HepG2 (cell line): ENCODE data around the gene IL1R1. TPM values are rescaled to one million over a fixed set of nuclear protein-coding genes. Genes with fewer than 3 reads are reported as not detected.

Experiments
- ATAC-seq: fragments of 200-7000 bp; cut with Tn5 transposase; 3 replicates; pipeline ENCODE4 v1.9.1; 2020; ENCODE audit warnings: mild to moderate bottlenecking, moderate library complexity
- BruUV-seq: library from RNA; stranded (reverse); fragments of 400-500 nt; replicated peaks from 2 replicates; lab custom pipeline; 2021; lab: Mats Ljungman, UMichigan
- CTCF ChIA-PET: fragments of 300-600 bp; formaldehyde crosslinking; extraction: SDS; loops from one replicate; lab custom pipeline; 2021; ENCODE audit warnings: low total read pairs, inconsistent platforms, low intra/inter-chr PET ratio; lab: Yijun Ruan, JAX
- POLR2A ChIA-PET: fragments of 350-600 bp; sonication (Branson Sonifier 250); formaldehyde crosslinking; loops from one replicate; lab custom pipeline; 2020; ENCODE audit warnings: antibody characterized with exemption, inconsistent platforms; lab: Yijun Ruan, JAX
- DNase-seq: peaks from one replicate; pipeline ENCODE4 v3.0.0-alpha.2; 2015; ENCODE audit warnings: low spot score
- FAIRE-seq: peaks from 3 replicates; lab custom pipeline; 2011; peaks lifted over from hg19 to GRCh38; lab: Jason Lieb, UNC
- H2AFZ ChIP-seq: one replicate; pipeline ENCODE4 v1.6.1; 2011; ENCODE audit warnings: low read length, inconsistent platforms
- H3K27ac ChIP-seq: fragments of 300-600 bp; 3 replicates; pipeline ENCODE4 v1.8.0; 2011; ENCODE audit warnings: mixed run types, mild to moderate bottlenecking, mixed read lengths, low read length, inconsistent platforms; ENCODE audit not compliant: insufficient read depth; ENCODE audit errors: extremely low read length
- H3K27me3 ChIP-seq, 2 experiments: fragments of 200-600 bp in 1 of 2; 2 replicates in 1 of 2; 3 replicates in 1 of 2; pipeline versions ENCODE4 v1.6.0 to v1.8.0; 2011; ENCODE audit warnings: low read length in 2 of 2, mild to moderate bottlenecking in 2 of 2, moderate library complexity in 2 of 2, inconsistent platforms in 1 of 2; ENCODE audit not compliant: insufficient read depth in 2 of 2, control insufficient read depth in 1 of 2
- H3K36me3 ChIP-seq, 2 experiments: fragments of 200-600 bp in 1 of 2; replicated peaks in 1 of 2; 2 replicates in 1 of 2; 3 replicates in 1 of 2; pipeline versions ENCODE4 v1.5.1 to v1.8.0; 2011; ENCODE audit warnings: low read length in 2 of 2, inconsistent platforms in 1 of 2; ENCODE audit not compliant: insufficient read depth in 2 of 2, control insufficient read depth in 1 of 2
- H3K4me1 ChIP-seq: 2 replicates; pipeline ENCODE4 v1.5.1; 2012; ENCODE audit warnings: low read length, inconsistent platforms; ENCODE audit not compliant: insufficient read depth
- H3K4me2 ChIP-seq: 2 replicates; pipeline ENCODE4 v1.6.0; 2011; ENCODE audit warnings: low read depth, low read length, inconsistent platforms
- H3K4me3 ChIP-seq, 3 experiments: fragments of 200-600 bp in 1 of 3; sonication (generic), shearing (Covaris generic) in 1 of 3; replicated peaks in 1 of 3; 2 replicates each; pipeline ENCODE4 v1.5.1; 2011 to 2016; ENCODE audit warnings: low read length in 3 of 3, inconsistent platforms in 2 of 3, low read depth in 2 of 3, mild to moderate bottlenecking in 2 of 3, control low read depth in 1 of 3, mixed read lengths in 1 of 3; ENCODE audit not compliant: insufficient read depth in 1 of 3
- H3K79me2 ChIP-seq: one replicate; pipeline ENCODE4 v1.6.1; 2011; ENCODE audit warnings: low read length, inconsistent platforms; ENCODE audit not compliant: insufficient read depth
- H3K9ac ChIP-seq: 2 replicates; pipeline ENCODE4 v1.6.0; 2011; ENCODE audit warnings: mild to moderate bottlenecking, low read depth, low read length, inconsistent platforms; ENCODE audit not compliant: insufficient read depth
- H3K9me3 ChIP-seq: 2 replicates; pipeline ENCODE4 v1.5.1; 2012; ENCODE audit warnings: mild to moderate bottlenecking, low read length
- H4K20me1 ChIP-seq: 2 replicates; pipeline ENCODE4 v1.6.0; 2011; ENCODE audit warnings: inconsistent platforms, mild to moderate bottlenecking, low read length, moderate library complexity; ENCODE audit not compliant: insufficient read depth
- ATF1 ChIP-seq: IDR thresholded peaks from 2 replicates; pipeline ENCODE4 v1.6.1; 2016; ENCODE audit warnings: mild to moderate bottlenecking, control low read depth
- DZIP1 ChIP-seq: sonication (generic); formaldehyde crosslinking; IDR thresholded peaks from 2 replicates; pipeline ENCODE4 v1.5.0; 2020; ENCODE audit warnings: mild to moderate bottlenecking, missing genetic modification reagents
- HNF4G ChIP-seq, 2 experiments: sonication (generic) in 1 of 2; formaldehyde crosslinking in 1 of 2; IDR thresholded peaks; 2 replicates each; pipeline versions ENCODE4 v1.4.0 to v1.6.1; 2011 to 2020; ENCODE audit warnings: borderline replicate concordance in 2 of 2, low read depth in 2 of 2, mild to moderate bottlenecking in 2 of 2, low read length in 1 of 2, missing genetic modification reagents in 1 of 2, moderate library complexity in 1 of 2
- MLLT10 ChIP-seq: sonication (generic); formaldehyde crosslinking; IDR thresholded peaks from 2 replicates; pipeline ENCODE4 v1.4.0; 2020; ENCODE audit warnings: missing genetic modification reagents
- PREB ChIP-seq: sonication (generic); formaldehyde crosslinking; IDR thresholded peaks from 2 replicates; pipeline ENCODE4 v1.4.0; 2020; ENCODE audit warnings: missing genetic modification reagents
- REPIN1 ChIP-seq: sonication (generic); formaldehyde crosslinking; IDR thresholded peaks from 2 replicates; pipeline ENCODE4 v1.8.0; 2022; ENCODE audit warnings: missing genetic modification reagents, low read depth, mild to moderate bottlenecking, borderline replicate concordance
- RFX5 ChIP-seq: IDR thresholded peaks from 2 replicates; pipeline ENCODE4 v1.6.1; 2011; ENCODE audit warnings: low read depth, low read length, improper control_type of control experiment
- RNF2 ChIP-seq: fragments of 450-650 bp; conservative IDR thresholded peaks from 2 replicates; pipeline ENCODE4 v1.6.1; 2016; ENCODE audit warnings: low read depth
- TBX2 ChIP-seq: sonication (generic); formaldehyde crosslinking; IDR thresholded peaks from 2 replicates; pipeline ENCODE4 v1.5.0; 2020; ENCODE audit warnings: missing genetic modification reagents, mild to moderate bottlenecking, borderline replicate concordance
- TMF1 ChIP-seq: sonication (generic); formaldehyde crosslinking; IDR thresholded peaks from 2 replicates; pipeline ENCODE4 v1.8.1; 2022; ENCODE audit warnings: low read depth, missing genetic modification reagents
- XRCC5 ChIP-seq: fragments of 200-400 bp; formaldehyde crosslinking; optimal IDR thresholded peaks from 2 replicates; pipeline ENCODE3; 2017; ENCODE audit warnings: mild to moderate bottlenecking, low read length
- ZBTB1 ChIP-seq: sonication (generic); formaldehyde crosslinking; IDR thresholded peaks from 2 replicates; pipeline ENCODE4 v1.4.0; 2020; ENCODE audit warnings: missing genetic modification reagents, borderline replicate concordance
- ZNF281 ChIP-seq: sonication (generic); formaldehyde crosslinking; IDR thresholded peaks from 2 replicates; pipeline ENCODE4 v1.4.0; 2020; ENCODE audit warnings: missing genetic modification reagents, borderline replicate concordance
- ZNF350 ChIP-seq: sonication (generic); formaldehyde crosslinking; IDR thresholded peaks from 2 replicates; pipeline ENCODE4 v1.4.0; 2020; ENCODE audit warnings: mild to moderate bottlenecking, low read depth, missing genetic modification reagents, borderline replicate concordance
- ZNF513 ChIP-seq: sonication (generic); formaldehyde crosslinking; conservative IDR thresholded peaks from 2 replicates; pipeline ENCODE4 v1.5.0; 2020; ENCODE audit warnings: missing genetic modification reagents
- ZNF639 ChIP-seq: conservative IDR thresholded peaks from 2 replicates; pipeline ENCODE4 v1.6.1; 2018; ENCODE audit warnings: missing genetic modification reagents
- in situ Hi-C: cut with HindIII; loops from 2 replicates; pipeline ENCODE4 v1.10.0; 2017; ENCODE audit warnings: low pct_unique_long_range_greater_than_20kb; ENCODE audit not compliant: extremely low pct_ligation_motif_present
- intact Hi-C: fragments of 100-400 bp; cut with micrococcal nuclease; formaldehyde crosslinking; loops from one replicate; pipeline ENCODE4 v1.10.0; 2022; ENCODE audit not compliant: unreplicated experiment
- polyA plus RNA-seq, 8 experiments: library from polyadenylated mRNA; depleted of rRNA in 3 of 8; stranded (reverse) in 7 of 8; unstranded in 1 of 8; fragments of >200 nt; fragmentation: Illumina TruSeq in 4 of 8; extraction: Trizol in 4 of 8; gene quantifications; 2 replicates each; pipeline versions ENCODE4 v1.2.1 to v1.2.3, GENCODE V29; 2011 to 2016; ENCODE audit warnings: low read depth in 4 of 8, missing spikeins in 1 of 8, mixed read lengths in 1 of 8; ENCODE audit not compliant: insufficient read depth in 1 of 8
- total RNA-seq, 5 experiments: library from RNA; depleted of rRNA; stranded (reverse); fragments of >200 nt; fragmentation: Illumina TruSeq; extraction: Trizol; gene quantifications; 2 replicates each; pipeline ENCODE4 v1.2.3, GENCODE V29; 2016; ENCODE audit warnings: low read depth in 1 of 5

IL1R1 gene
- total and polyA plus RNA-seq, 2 of the 13 experiments (the other 11 are each of a cell fraction or from before 2014, with no cell fraction given): 38.0 to 93.1 TPM

- ChIA-PET POLR2A (no interaction called here), CTCF (no interaction called here)
- FAIRE-seq (no peak), ATAC-seq (no peak), DNase-seq (no peak)
- Histone ChIP-seq H3K9ac (no peak overlapping the region), H3K79me2 (no peaks in the 10 kb centered on the region), H3K4me1 (peaks cover 35% of the 10 kb centered on the region), H3K36me3 (no peaks in the 10 kb centered on the region), H4K20me1 (no peaks in the 10 kb centered on the region), H3K4me3 (no peak overlapping the region), H2AFZ (no peak overlapping the region), H3K4me2 (no peak overlapping the region), H3K27me3 (peaks cover 0 to 16% of the 10 kb centered on the region in 2 experiments; a peak in 2 of 5 replicates), H3K9me3 (no peaks in the 10 kb centered on the region), H3K27ac (no peak overlapping the region)
- intact Hi-C loops (no loop called here), in situ Hi-C loops (no loop called here)
- BruUV-seq: no TSS peak
- no peak for TF ChIP-seq MLLT10 (CRISPR knock-in tag)
- TF ChIP-seq RFX5: no peak
- no peak for TF ChIP-seq PREB (CRISPR knock-in tag)
- TF ChIP-seq ZNF281: no peak
- no peak for TF ChIP-seq TMF1 (CRISPR knock-in tag)
- no peak for TF ChIP-seq TBX2 (CRISPR knock-in tag)
- no peak for TF ChIP-seq HNF4G (IDR thresholded peaks at IDR 0.05; ENCODE audit: borderline replicate concordance, low read depth, low read length)
- TF ChIP-seq HNF4G (CRISPR knock-in tag; IDR thresholded peaks at IDR 0.05; ENCODE audit: borderline replicate concordance, low read depth): no peak
- no peak for TF ChIP-seq ZNF513 (CRISPR knock-in tag)
- no peak for TF ChIP-seq RNF2
- no peak for TF ChIP-seq ZNF350 (CRISPR knock-in tag)
- TF ChIP-seq REPIN1: no peak
- no peak for TF ChIP-seq ATF1
- no peak for TF ChIP-seq ZNF639
- TF ChIP-seq DZIP1 (CRISPR knock-in tag): no peak
- no peak for TF ChIP-seq XRCC5
- TF ChIP-seq ZBTB1 (CRISPR knock-in tag): no peak
These were observed 62.1 kb downstream of the IL1R1 start for GRCh38 chr2:102204638-102205037.
